Loucy (cell line): ENCODE data around the gene MCHR2.

Experiments used
- CTCF ChIP-seq: fragments of 200-600 bp; sonication (generic); conservative IDR thresholded peaks from 2 replicates; pipeline ENCODE4 v1.5.1; 2014; ENCODE audit warnings: mild to moderate bottlenecking, antibody characterized with exemption, low read length
- EZH2phosphoT487 ChIP-seq: fragments of 200-600 bp; IDR thresholded peaks from 2 replicates; pipeline ENCODE4 v1.6.1; 2018; ENCODE audit warnings: antibody characterized with exemption, mild to moderate bottlenecking, moderate library complexity, borderline replicate concordance

- TF ChIP-seq EZH2phosphoT487 (no peak), CTCF (no peak)
Observed at GRCh38 chr6:99933129-99933528, 60.9 kb downstream of the MCHR2 start.
